NT2/D1 (cell line): Measurements from ENCODE around the gene LVRN.

Experiments used
- DNase-seq: peaks from one replicate; pipeline ENCODE4 v3.0.0-alpha.2; 2011; ENCODE audit warnings: low read depth, low spot score
- H3K27me3 ChIP-seq: 2 replicates; pipeline ENCODE4 v1.6.0; 2011; ENCODE audit warnings: mild to moderate bottlenecking; ENCODE audit not compliant: insufficient read length, insufficient read depth
- H3K36me3 ChIP-seq: 2 replicates; pipeline ENCODE4 v1.6.1; 2011; ENCODE audit warnings: mild to moderate bottlenecking, low read length, mixed read lengths; ENCODE audit not compliant: insufficient read depth, insufficient read length
- H3K4me1 ChIP-seq: 2 replicates; pipeline ENCODE4 v1.5.1; 2011; ENCODE audit not compliant: insufficient read depth, insufficient read length
- H3K4me3 ChIP-seq: 2 replicates; pipeline ENCODE4 v1.5.1; 2011; ENCODE audit warnings: low read depth; ENCODE audit not compliant: insufficient read length
- H3K9ac ChIP-seq: 2 replicates; pipeline ENCODE4 v1.6.0; 2011; ENCODE audit warnings: low read depth; ENCODE audit not compliant: insufficient read length
- H3K9me3 ChIP-seq: 2 replicates; pipeline ENCODE4 v1.5.1; 2011; ENCODE audit warnings: mild to moderate bottlenecking, low read length; ENCODE audit not compliant: insufficient read depth
- SUZ12 ChIP-seq: IDR thresholded peaks from 2 replicates; pipeline ENCODE4 v1.6.1; 2011; ENCODE audit not compliant: insufficient read length, insufficient read depth; ENCODE audit errors: extremely low read depth
- YY1 ChIP-seq: IDR thresholded peaks from 2 replicates; pipeline ENCODE4 v1.6.1; 2011; ENCODE audit not compliant: insufficient read length, insufficient read depth
- ZNF274 ChIP-seq: IDR thresholded peaks from 2 replicates; pipeline ENCODE4 v1.6.1; 2011; ENCODE audit warnings: mild to moderate bottlenecking, low read depth, low read length

The LVRN gene

GRCh38 chr5:116032991-116033390, 70.7 kb downstream of the LVRN start:
- DNase-seq, result no peak
- H3K36me3 ChIP-seq, result no peaks in the 10 kb centered on the region
- H3K4me1 ChIP-seq, result no peaks in the 10 kb centered on the region
- no peak overlapping the region for H3K9ac ChIP-seq
- TF ChIP-seq SUZ12 (no peak), ZNF274 (no peak), YY1 (no peak)
- H3K27me3 ChIP-seq, result no peaks in the 10 kb centered on the region
- no peak overlapping the region for H3K4me3 ChIP-seq
- no peaks in the 10 kb centered on the region for H3K9me3 ChIP-seq

DNA sequence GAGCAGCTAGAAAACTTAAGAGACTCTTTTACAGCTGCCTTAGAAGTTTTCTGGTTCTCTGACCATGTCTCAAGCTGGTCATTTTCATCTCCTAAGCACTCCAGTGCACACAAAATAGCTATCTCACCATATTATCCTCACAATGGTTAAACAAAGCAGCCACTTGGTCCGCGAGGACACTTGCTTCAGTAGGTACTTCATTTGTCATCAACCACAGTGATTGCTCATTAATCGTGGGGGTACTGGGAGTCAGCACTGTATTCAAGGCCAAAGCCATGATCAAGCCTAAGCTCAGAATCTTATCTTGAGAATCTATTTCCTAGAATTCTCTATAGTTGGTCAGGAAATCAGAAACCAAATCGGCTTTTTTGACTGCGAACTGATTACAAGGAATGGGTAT, 72.8 kb downstream of the LVRN start:
- Histone ChIP-seq H3K36me3 (no peaks in the 10 kb centered on the region), H3K4me1 (no peaks in the 10 kb centered on the region), H3K27me3 (no peaks in the 10 kb centered on the region), H3K4me3 (no peak overlapping the region), H3K9me3 (no peaks in the 10 kb centered on the region), H3K9ac (no peak overlapping the region)
- no peak for DNase-seq
- TF ChIP-seq YY1 (no peak), SUZ12 (no peak), ZNF274 (no peak)

- H3K4me1 ChIP-seq, result no peaks in the 10 kb centered on the region
- H3K4me3 ChIP-seq, result no peak overlapping the region
- TF ChIP-seq ZNF274, result no peak
- no peak for TF ChIP-seq SUZ12
- no peak for TF ChIP-seq YY1
- no peaks in the 10 kb centered on the region for H3K27me3 ChIP-seq
- no peaks in the 10 kb centered on the region for H3K9me3 ChIP-seq
- no peaks in the 10 kb centered on the region for H3K36me3 ChIP-seq
- DNase-seq, result no peak
- no peak overlapping the region for H3K9ac ChIP-seq
These were observed 75.1 kb downstream of the LVRN start for GRCh38 chr5:116037236-116037822.

DNA sequence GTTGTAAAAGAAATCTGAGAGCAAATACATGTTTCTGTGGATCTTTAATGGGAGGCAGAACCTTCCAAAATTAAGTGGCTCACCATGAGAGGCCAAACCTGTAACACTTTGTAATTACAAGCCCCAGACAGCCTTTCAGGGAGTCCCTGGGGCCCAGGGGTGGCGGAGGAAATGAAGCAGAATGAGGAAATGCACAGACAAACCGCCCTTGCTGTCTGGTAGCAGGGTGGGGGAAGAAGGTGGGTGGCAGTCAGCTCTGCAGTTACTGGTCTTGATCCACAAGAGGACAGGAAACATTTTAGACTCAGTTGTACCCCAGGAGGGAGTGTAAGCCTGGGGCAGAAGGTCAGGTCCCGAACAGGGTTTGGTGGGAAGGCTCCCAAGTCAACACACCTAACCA, 76.5 kb downstream of the LVRN start:
- Histone ChIP-seq H3K4me1 (no peaks in the 10 kb centered on the region), H3K36me3 (no peaks in the 10 kb centered on the region), H3K27me3 (no peaks in the 10 kb centered on the region), H3K9ac (no peak overlapping the region), H3K4me3 (no peak overlapping the region), H3K9me3 (no peaks in the 10 kb centered on the region)
- DNase-seq, result no peak
- no peak for TF ChIP-seq YY1
- TF ChIP-seq SUZ12, result no peak
- TF ChIP-seq ZNF274, result no peak

- Histone ChIP-seq H3K9me3 (no peaks in the 10 kb centered on the region), H3K36me3 (no peaks in the 10 kb centered on the region), H3K4me3 (no peak overlapping the region), H3K4me1 (no peaks in the 10 kb centered on the region), H3K27me3 (no peaks in the 10 kb centered on the region), H3K9ac (no peak overlapping the region)
- TF ChIP-seq ZNF274, result no peak
- TF ChIP-seq YY1, result no peak
- no peak for TF ChIP-seq SUZ12
- no peak for DNase-seq
These were observed 80.1 kb downstream of the LVRN start for GRCh38 chr5:116042375-116042774.

GRCh38 chr5:116044073-116044472, 81.8 kb downstream of the LVRN start:
- no peak overlapping the region for H3K4me3 ChIP-seq
- no peak for DNase-seq
- no peaks in the 10 kb centered on the region for H3K27me3 ChIP-seq
- no peaks in the 10 kb centered on the region for H3K36me3 ChIP-seq
- H3K4me1 ChIP-seq, result no peaks in the 10 kb centered on the region
- no peaks in the 10 kb centered on the region for H3K9me3 ChIP-seq
- no peak overlapping the region for H3K9ac ChIP-seq
- TF ChIP-seq ZNF274 (no peak), YY1 (no peak), SUZ12 (no peak)

DNA sequence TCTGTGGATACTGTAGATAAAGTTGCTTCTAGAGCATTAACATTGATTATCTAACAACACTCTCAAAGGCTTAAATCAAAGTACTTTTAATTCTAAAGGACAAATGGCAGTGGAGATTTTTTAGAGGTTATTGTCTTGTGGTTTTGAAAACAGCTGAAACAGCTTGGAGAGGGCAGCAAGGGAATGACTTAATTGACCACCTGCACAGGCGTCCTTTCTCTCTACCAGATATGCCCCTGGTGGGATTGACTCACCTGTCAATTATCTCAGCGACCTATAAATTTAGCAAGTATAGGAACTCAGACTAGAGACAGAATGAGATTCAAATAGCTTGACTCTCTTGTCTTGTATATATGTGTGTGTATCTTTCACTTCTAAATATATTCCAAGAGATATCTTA, 83.5 kb downstream of the LVRN start:
- Histone ChIP-seq H3K27me3 (no peaks in the 10 kb centered on the region), H3K9ac (no peak overlapping the region), H3K36me3 (no peaks in the 10 kb centered on the region), H3K4me3 (no peak overlapping the region), H3K4me1 (no peaks in the 10 kb centered on the region), H3K9me3 (no peaks in the 10 kb centered on the region)
- DNase-seq, result no peak
- TF ChIP-seq SUZ12 (no peak), YY1 (no peak), ZNF274 (no peak)

GRCh38 chr5:116046261-116046660, 84.0 kb downstream of the LVRN start:
- Histone ChIP-seq H3K4me3 (no peak overlapping the region), H3K27me3 (no peaks in the 10 kb centered on the region), H3K4me1 (no peaks in the 10 kb centered on the region), H3K9me3 (no peaks in the 10 kb centered on the region), H3K9ac (no peak overlapping the region), H3K36me3 (no peaks in the 10 kb centered on the region)
- TF ChIP-seq SUZ12, result no peak
- TF ChIP-seq ZNF274, result no peak
- TF ChIP-seq YY1, result no peak
- no peak for DNase-seq
